Fibroblast of mammary gland (primary cell): ENCODE data around the gene ZNF83.
"Not testable (repeated sequence)": the region's sequence is repeated elsewhere in the genome, so short reads cannot be mapped to it uniquely, and the experiment has no call there.

Experiments used
- DNase-seq: peaks from one replicate; pipeline ENCODE4 v3.0.0-alpha.2; 2010; ENCODE audit warnings: low read depth
- H3K4me3 ChIP-seq: 2 replicates; pipeline ENCODE4 v1.5.1; 2011; ENCODE audit warnings: low read depth, mild to moderate bottlenecking, low read length, moderate library complexity; ENCODE audit not compliant: control insufficient read depth
- TF ChIP-seq, protein P1 (sequence below): conservative IDR thresholded peaks from 2 replicates; pipeline ENCODE4 v1.5.1; 2011; ENCODE audit warnings: low read depth, low read length, inconsistent platforms; ENCODE audit not compliant: control insufficient read depth, insufficient read depth

Gene ZNF83

GRCh38 chr19:52640916-52641315 is 2.8 kb upstream of the ZNF83 start:
- TF ChIP-seq, protein P1, sequence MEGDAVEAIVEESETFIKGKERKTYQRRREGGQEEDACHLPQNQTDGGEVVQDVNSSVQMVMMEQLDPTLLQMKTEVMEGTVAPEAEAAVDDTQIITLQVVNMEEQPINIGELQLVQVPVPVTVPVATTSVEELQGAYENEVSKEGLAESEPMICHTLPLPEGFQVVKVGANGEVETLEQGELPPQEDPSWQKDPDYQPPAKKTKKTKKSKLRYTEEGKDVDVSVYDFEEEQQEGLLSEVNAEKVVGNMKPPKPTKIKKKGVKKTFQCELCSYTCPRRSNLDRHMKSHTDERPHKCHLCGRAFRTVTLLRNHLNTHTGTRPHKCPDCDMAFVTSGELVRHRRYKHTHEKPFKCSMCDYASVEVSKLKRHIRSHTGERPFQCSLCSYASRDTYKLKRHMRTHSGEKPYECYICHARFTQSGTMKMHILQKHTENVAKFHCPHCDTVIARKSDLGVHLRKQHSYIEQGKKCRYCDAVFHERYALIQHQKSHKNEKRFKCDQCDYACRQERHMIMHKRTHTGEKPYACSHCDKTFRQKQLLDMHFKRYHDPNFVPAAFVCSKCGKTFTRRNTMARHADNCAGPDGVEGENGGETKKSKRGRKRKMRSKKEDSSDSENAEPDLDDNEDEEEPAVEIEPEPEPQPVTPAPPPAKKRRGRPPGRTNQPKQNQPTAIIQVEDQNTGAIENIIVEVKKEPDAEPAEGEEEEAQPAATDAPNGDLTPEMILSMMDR: no peak
- no peak overlapping the region for H3K4me3 ChIP-seq

DNA sequence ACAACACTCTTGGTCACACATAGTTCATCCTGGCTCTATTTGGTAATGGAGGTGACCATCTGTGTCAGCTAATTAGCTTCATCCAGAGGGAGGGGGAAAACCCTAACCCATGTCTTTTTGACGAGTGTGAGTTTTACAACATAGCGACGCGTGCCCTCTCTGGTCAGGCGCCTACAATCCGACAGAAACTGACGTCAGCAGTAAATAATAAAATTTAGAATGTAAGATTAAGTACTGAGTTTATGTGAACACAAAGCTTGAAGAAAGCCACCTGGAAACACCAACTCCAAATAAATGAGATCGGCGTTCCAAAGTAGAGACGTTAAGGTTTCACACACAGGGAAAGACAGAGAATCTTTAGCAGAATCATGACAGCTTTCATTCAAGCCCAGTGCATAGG is 1.8 kb upstream of the ZNF83 start:
- no peak overlapping the region for H3K4me3 ChIP-seq
- no peak for DNase-seq
- TF ChIP-seq, protein P1: no peak

More at GRCh38 chr19:52640916-52641315, 2.8 kb upstream of the ZNF83 start:
- no peak for DNase-seq

DNA sequence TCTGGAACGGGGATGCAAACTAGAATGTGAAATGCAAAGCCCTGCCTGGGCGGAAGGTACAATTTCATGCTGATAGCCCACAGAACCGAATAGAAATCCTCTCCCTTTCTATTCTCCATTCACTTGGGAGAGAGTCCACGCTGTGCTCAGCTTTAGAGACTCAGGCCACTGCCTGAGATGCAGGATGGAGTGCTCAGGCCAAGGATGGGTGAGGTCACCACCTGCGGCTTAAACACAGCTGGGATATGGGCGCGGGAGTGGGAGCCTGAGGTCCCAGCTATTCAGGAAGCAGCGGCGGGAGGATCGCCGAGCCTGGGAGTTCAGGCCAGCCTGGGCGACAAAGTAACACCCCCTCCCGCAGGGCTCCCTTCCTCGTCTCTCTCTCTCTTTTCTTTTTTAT is 446 bp upstream of the ZNF83 start:
- peak overlapping the region; percentile 5 for H3K4me3 ChIP-seq
- TF ChIP-seq, protein P1: no peak
- peak; percentile 65 for DNase-seq

GRCh38 chr19:52635786-52636570 is 2.2 kb downstream of the ZNF83 start:
- DNase-seq: peak; percentile 14
- TF ChIP-seq, protein P1: no peak
- no peak overlapping the region for H3K4me3 ChIP-seq

DNA sequence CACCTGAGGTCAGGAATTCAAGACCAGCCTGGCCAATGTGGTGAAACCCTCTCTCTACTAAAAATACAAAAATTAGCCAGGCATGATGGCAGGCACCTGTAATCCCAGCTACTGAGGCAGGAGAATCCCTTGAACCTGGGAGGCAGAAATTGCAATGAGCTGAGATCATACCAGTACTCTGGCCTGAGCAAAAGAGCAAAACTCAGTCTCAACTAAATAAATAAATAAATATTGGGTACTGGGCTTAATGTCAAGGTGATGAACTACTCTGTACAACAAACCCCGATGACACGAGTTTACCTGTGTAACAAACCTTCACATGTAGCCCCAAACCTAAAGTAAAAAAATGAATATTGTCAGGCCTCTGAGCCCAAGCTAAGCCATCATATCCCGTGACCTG is 10.7 kb downstream of the ZNF83 start:
- DNase-seq, H3K4me3 ChIP-seq: not testable (repeated sequence)

GRCh38 chr19:52626915-52627314 is 11.2 kb downstream of the ZNF83 start:
- TF ChIP-seq, protein P1: no peak
- no peak for DNase-seq
- H3K4me3 ChIP-seq: no peak overlapping the region

DNA sequence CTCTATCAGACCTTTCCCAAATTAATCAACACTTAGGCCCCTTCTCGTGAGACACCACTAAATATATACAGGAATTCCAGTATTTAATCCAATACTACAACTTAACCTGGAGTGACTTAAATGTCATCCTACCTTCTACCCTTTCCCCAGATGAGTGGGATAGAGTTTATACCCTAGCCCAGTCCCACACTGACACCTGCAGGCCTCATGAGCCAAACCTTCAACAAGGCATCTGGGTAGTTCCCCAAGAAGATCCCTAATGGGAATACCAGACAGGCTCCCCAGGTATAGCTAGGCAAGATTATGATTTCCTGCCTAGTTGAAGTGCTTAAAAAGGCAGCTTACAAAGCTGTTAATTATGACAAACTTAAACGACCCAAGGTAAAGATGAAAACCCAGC is 15.9 kb downstream of the ZNF83 start:
- TF ChIP-seq, protein P1: no peak
- H3K4me3 ChIP-seq: no peak overlapping the region
- no peak for DNase-seq
